Colonic mucosa (tissue), 4 donors: ENCODE results near the gene RIOK1. TPM values are rescaled to one million over a fixed set of nuclear protein-coding genes. Genes with fewer than 3 reads are reported as not detected.
A peak's percentile ranks its signal among the peaks of the same experiment; 100 is the strongest.
"Not testable (repeated sequence)": the region's sequence is repeated elsewhere in the genome, so short reads cannot be mapped to it uniquely, and the experiment has no call there.

Experiments
- DNase-seq: peaks from one replicate; pipeline ENCODE4 v3.0.0-alpha.2; 2020
- H3K27ac ChIP-seq: fragments of 200-600 bp; one replicate; pipeline ENCODE4 v1.8.0; 2021
- H3K27me3 ChIP-seq: fragments of 200-600 bp; one replicate; pipeline ENCODE4 v1.8.0; 2021
- H3K36me3 ChIP-seq: fragments of 200-600 bp; one replicate; pipeline ENCODE4 v1.8.0; 2021
- H3K4me1 ChIP-seq: fragments of 200-600 bp; one replicate; pipeline ENCODE4 v1.8.0; 2021; ENCODE audit warnings: mild to moderate bottlenecking
- H3K4me3 ChIP-seq: fragments of 200-600 bp; one replicate; pipeline ENCODE4 v1.8.0; 2021
- H3K9ac ChIP-seq, 2 donors: one replicate each; pipeline ENCODE4 v1.7.0; 2013; ENCODE audit warnings: control low read depth in 2 of 2, low read depth in 2 of 2, low read length in 2 of 2
- H3K9me3 ChIP-seq: fragments of 200-600 bp; one replicate; pipeline ENCODE4 v1.8.0; 2021
- CTCF ChIP-seq: fragments of 200-600 bp; IDR thresholded peaks from one replicate; pipeline ENCODE4 v1.8.0; 2022; ENCODE audit warnings: antibody characterized with exemption, mild to moderate bottlenecking
- intact Hi-C: fragments of 100-400 bp; cut with DNase I; formaldehyde crosslinking; loops from one replicate; pipeline ENCODE4 v1.14.1; 2022
- total RNA-seq, 2 donors: library from RNA; stranded (reverse); fragmentation: NEBNext Ultra II Directional in 1 of 2; extraction: Animal tissue kit (Norgen Biotek cat#: 25700) in 1 of 2; gene quantifications; one replicate each; pipeline ENCODE4 v1.2.1, GENCODE V29; 2021
- donor health status: healthy.
- donor health status: DM: no; HTN: no; CAD: no.
- donor health status: DM: no; HTN: no; CAD: no.

Gene RIOK1
- 10 to 100 TPM; 16.6 to 16.9 TPM for total RNA-seq

DNA sequence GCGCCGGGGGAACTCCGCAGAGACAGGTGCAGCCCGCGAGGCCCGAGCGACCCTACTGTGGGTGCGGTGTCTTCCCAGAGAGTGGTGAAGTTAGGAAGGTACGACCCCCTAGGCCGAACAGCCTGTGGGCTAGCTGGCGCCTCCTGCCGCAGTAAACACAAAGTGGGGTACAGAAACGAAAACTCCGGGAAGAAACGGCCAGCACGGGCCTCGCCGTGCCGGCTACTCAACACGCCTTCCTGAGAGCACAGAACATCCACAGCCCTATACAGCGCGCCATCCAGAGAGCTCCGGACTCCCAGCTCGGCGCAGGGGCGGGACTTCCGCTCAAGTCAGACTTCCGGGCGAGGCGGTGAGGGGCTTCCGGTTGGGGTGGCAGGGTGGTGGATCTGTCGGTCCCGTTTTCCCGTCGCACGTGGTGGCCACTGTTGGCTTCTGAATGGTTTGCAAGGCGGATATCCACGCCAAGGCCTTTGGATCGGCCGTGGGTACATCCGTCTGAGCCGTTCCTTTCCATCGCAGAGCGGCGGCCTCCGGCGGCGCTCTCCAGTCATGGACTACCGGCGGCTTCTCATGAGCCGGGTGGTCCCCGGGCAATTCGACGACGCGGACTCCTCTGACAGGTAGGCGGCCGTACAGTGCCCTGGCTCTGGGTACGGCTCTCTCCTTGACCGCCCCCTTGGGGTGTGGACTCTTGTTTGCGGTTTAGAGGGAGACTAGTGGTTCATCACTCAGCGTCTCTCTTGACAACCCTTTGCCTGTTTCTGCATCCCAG, at the start of gene RIOK1, which contains the start of gene CAGE1:
TSS of gene RIOK1 (plus strand) at position 358 of the 775 bp plus-strand sequence. CDS start at position 553, 195 bp downstream.
TSS of gene CAGE1 (minus strand) at position 292 of the 775 bp plus-strand sequence. CDS start 2,569 bp downstream, outside the sequence.
- Histone ChIP-seq H3K9ac (peak within 1 kb of the TSS; percentile 91 to 96), H3K36me3 (no peaks in the 10 kb centered on the region), H3K27ac (peak within 1 kb of the TSS; percentile 98), H3K4me1 (peaks cover 7% of the 10 kb centered on the region), H3K4me3 (peak within 1 kb of the TSS; percentile 73), H3K9me3 (no peaks in the 10 kb centered on the region), H3K27me3 (no peaks in the 10 kb centered on the region)
- DNase-seq, result peak; percentile 98
- no peak for TF ChIP-seq CTCF
- intact Hi-C loops, result loop anchor here (5.0 to 10.0 kb wide), 2 partner anchors 77 to 225 kb away; partner anchors contain the start of gene SSR1

GRCh38 chr6:7341271-7341670, 48.3 kb upstream of the RIOK1 start:
- TF ChIP-seq CTCF, result no peak
- H3K36me3 ChIP-seq, result no peaks in the 10 kb centered on the region
- no peak overlapping the region for H3K9ac ChIP-seq
- H3K4me3 ChIP-seq, result no peak overlapping the region
- no peak for DNase-seq
- intact Hi-C loops, result no loop called here
- no peaks in the 10 kb centered on the region for H3K27me3 ChIP-seq
- no peaks in the 10 kb centered on the region for H3K4me1 ChIP-seq
- no peaks in the 10 kb centered on the region for H3K9me3 ChIP-seq
- H3K27ac ChIP-seq, result no peak overlapping the region

DNA sequence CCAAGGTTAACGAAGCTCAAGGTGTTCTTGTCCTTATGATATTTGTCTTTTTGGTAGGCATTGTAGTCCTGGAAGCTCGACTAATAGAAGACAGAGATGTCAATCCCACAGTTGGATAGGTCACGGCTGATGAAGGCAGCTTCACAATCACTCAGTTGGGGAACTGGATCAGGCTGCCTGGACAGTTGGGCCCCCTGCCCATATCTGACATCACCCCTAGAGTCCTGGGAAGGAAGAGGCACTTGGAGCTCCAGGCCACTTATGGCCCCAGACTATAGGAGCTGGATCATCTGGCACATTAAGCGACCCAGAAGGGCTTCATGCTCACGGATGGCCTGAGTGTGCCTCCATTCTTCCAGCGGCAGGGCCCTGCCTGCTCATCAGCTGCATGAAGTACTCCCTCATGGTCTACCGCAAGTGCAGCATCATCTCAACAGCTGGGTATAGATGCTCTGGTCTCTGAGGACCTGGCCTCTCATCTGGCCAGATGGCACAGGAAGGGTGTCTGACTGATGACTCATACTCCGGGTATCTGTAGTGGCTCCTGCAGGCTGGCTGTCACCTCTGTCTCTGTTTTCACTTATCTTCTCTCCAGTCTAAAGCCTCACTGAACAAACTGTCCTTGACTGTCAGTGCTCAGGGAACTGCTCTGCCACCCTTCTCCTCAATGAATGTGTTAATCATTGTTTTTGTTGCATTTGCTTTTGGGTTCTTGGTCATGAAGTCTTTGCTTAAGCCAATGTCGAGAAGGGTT, 47.4 kb upstream of the RIOK1 start:
- Histone ChIP-seq H3K36me3 (no peaks in the 10 kb centered on the region), H3K9ac (no peak overlapping the region), H3K27me3 (no peaks in the 10 kb centered on the region), H3K27ac (no peak overlapping the region), H3K4me1 (no peaks in the 10 kb centered on the region), H3K9me3 (no peaks in the 10 kb centered on the region), H3K4me3 (no peak overlapping the region)
- intact Hi-C loops, result no loop called here
- no peak for TF ChIP-seq CTCF
- DNase-seq, result no peak

DNA sequence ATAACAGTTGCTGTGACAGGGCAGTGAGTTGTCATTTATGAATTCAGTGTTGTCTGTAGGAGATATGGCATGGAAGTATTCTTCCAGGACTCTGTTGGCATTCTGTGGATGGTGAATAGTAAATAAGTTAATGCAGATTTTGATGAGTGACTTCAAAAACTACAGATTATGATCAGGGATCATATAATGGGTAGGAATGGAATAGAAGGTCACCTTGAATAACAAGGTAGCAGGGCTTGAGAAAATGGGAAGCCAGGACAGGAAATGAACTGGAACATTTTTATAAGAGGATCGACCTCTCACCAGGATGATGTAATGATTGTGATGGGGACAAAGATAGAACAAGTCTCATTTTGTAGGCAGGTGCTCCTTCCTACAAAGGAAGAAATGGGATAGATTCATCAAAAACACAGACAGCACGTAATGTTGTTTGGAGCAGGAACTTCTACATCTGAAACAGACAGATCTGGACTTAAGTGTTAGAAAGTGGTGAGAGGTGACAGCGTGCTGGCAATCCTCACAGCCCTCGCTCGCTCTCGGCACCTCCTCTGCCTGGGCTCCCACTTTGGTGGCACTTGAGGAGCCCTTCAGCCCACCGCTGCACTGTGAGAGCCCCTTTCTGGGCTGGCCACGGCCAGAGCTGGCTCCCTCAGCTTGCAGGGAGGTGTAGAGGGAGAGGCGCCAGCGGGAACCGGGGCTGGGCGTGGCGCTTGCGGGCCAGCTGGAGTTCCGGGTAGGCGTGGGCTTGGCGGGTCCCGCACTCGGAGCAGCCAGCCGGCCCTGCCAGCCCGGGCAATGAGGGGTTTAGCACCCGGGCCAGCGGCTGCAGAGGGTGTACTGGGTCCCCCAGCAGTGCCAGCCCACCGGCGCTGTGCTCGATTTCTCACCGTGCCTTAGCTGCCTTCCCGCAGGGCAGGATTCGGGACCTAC, 45.8 kb upstream of the RIOK1 start:
- Histone ChIP-seq H3K27me3 (no peaks in the 10 kb centered on the region), H3K36me3 (no peaks in the 10 kb centered on the region), H3K9ac (no peak overlapping the region), H3K4me1 (no peaks in the 10 kb centered on the region), H3K27ac (no peak overlapping the region), H3K4me3 (no peak overlapping the region), H3K9me3 (no peaks in the 10 kb centered on the region)
- intact Hi-C loops, result no loop called here
- no peak for TF ChIP-seq CTCF
- DNase-seq, result peak; percentile 47

DNA sequence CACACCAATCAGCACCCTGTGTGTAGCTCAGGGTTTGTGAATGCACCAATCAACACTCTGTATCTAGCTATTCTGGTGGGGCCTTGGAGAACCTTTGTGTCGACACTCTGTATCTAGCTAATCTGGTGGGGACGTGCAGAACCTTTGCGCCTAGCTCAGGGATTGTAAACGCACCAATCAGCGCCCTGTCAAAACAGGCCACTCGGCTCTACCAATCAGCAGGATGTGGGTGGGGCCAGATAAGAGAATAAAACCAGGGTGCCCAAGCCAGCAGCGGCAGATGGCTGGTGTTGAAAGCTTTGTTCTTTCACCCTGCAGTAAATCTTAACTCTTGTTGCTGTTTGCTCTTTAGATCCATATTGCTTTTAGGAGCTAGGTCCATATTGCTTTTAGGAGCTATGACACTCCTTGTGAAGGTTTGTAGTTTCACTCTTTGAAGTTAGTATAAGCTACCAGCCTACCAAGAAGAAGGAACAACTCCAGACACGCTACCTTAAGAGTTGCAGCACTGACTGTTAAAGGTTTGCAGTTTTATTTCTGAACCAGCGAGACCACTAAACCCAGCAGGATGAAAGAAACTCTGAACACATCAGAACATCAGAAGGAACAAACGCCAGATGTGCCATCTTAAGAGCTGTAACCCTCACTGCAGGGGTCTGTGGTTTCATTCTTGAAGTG, 44.7 kb upstream of the RIOK1 start:
- DNase-seq, H3K9ac ChIP-seq, H3K27me3 ChIP-seq, H3K9me3 ChIP-seq, H3K36me3 ChIP-seq, intact Hi-C loops, H3K4me3 ChIP-seq, H3K27ac ChIP-seq, H3K4me1 ChIP-seq: not testable (repeated sequence)

DNA sequence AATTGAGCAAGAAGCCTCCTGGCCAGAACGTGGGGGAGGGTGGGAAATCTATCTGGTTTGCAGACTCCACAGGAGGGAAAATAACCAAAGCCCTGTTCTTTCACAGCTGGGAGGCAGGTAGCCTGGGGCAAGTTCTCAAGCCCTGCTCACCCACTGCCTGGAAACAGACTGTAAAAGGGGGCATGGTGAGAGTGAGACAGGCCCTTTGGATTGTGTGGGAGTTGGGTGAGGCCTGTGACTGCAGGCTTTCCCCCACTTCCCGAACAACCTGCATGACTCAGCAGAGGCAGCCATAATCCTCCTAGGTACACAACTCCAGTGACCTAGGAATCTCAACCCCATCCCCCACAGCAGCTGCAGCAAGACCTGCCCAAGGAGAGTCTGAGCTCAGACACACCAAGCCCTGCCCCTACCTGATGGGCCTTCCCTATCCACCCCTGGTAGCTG, 42.0 kb upstream of the RIOK1 start:
- H3K36me3 ChIP-seq, H3K27ac ChIP-seq, H3K9ac ChIP-seq, H3K27me3 ChIP-seq, H3K4me3 ChIP-seq, H3K4me1 ChIP-seq, H3K9me3 ChIP-seq, intact Hi-C loops: not testable (repeated sequence)
- peak; percentile 86 for DNase-seq

- H3K4me3 ChIP-seq, H3K4me1 ChIP-seq, H3K9me3 ChIP-seq, H3K9ac ChIP-seq, H3K27ac ChIP-seq, H3K27me3 ChIP-seq, intact Hi-C loops, DNase-seq, H3K36me3 ChIP-seq: not testable (repeated sequence)
Measured at GRCh38 chr6:7350591-7350990, 39.0 kb upstream of the RIOK1 start.

DNA sequence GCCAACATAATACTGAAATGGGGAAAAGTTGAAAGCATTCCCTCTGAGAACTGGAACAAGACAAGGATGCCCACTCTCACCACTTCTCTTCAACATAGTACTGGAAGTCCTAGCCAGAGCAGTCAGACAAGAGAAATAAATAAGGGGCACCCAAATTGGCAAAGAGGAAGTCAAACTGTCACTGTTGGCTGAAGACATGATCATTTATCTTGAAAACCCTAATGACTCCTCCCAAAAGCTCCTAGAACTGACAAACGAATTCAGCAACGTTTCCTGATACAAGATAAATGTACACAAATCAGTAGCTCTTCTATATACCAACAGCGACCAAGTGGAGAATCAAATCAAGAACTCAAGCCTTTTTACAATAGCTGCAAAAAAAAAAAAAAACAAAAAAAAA, 37.7 kb upstream of the RIOK1 start:
- H3K9ac ChIP-seq, DNase-seq, H3K27ac ChIP-seq, H3K4me1 ChIP-seq, H3K4me3 ChIP-seq, H3K36me3 ChIP-seq, H3K27me3 ChIP-seq, H3K9me3 ChIP-seq, intact Hi-C loops: not testable (repeated sequence)
